H54 (cell line): ENCODE measurements around the gene DNAJC8.

ENCODE experiments used
- DNase-seq: peaks from one replicate; pipeline ENCODE4 v3.0.0; 2011; ENCODE audit warnings: low spot score, mixed read lengths; ENCODE audit not compliant: insufficient read length
- FAIRE-seq: peaks from 3 replicates; lab custom pipeline; 2011; peaks lifted over from hg19 to GRCh38; lab: Jason Lieb, UNC
- POLR2A ChIP-seq: IDR thresholded peaks from 2 replicates; pipeline ENCODE4 v1.6.1; 2011; ENCODE audit warnings: low read depth, mild to moderate bottlenecking, low read length

DNAJC8 gene

GRCh38 chr1:28157894-28158293 is 74.9 kb downstream of the DNAJC8 start:
- FAIRE-seq, result no peak
- DNase-seq, result no peak
- TF ChIP-seq POLR2A, result no peak

GRCh38 chr1:28156821-28157220 is 76.0 kb downstream of the DNAJC8 start:
- no peak for TF ChIP-seq POLR2A
- DNase-seq, result no peak
- no peak for FAIRE-seq

GRCh38 chr1:28155628-28156027 is 77.2 kb downstream of the DNAJC8 start:
- no peak for TF ChIP-seq POLR2A
- FAIRE-seq, result no peak
- no peak for DNase-seq

- no peak for TF ChIP-seq POLR2A
- DNase-seq (no peak), FAIRE-seq (no peak)
These were observed 78.7 kb downstream of the DNAJC8 start for GRCh38 chr1:28154078-28154594.
